ENCODE measurements around the gene SCFD1.

DNA sequence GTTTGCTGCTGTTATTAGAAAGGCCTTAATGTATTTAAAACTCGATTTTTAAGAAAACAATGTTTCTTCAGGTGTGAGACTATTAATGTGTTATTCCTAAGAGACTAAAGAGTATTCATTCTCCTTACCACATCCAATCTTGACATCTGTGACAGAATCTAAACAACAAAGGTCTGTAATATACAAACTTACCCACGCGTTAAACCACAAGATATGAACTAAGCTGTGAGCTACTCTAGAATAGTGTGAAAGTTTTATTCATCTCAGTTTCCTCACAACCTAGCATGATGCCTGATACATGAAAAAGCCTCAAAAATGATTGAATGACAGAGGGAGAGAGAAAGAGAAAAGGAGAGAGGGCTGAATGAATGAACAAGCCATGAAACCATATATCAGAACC is 135.0 kb downstream of the SCFD1 start:
- TF ChIP-seq CTCF (IDR thresholded peaks at IDR 0.05) (no peak), POLR2A (IDR thresholded peaks at IDR 0.05) (no peak)
